ENCODE results near the gene CHMP2A. TPM values are rescaled to one million over a fixed set of nuclear protein-coding genes. Genes with fewer than 3 reads are reported as not detected.
"Not testable (repeated sequence)": the region's sequence is repeated elsewhere in the genome, so short reads cannot be mapped to it uniquely, and the experiment has no call there.

The CHMP2A gene
- total RNA-seq: 94.6 TPM

GRCh38 chr19:58554494-58555368 is at the start of gene CHMP2A:
Gene CHMP2A (minus strand): TSS chr19:58555105. CDS start chr19:58554212, 893 bp downstream.
- peak; percentile 81 for ATAC-seq
- DNase-seq (ENCODE audit: low spot score): peak; percentile 100
- intact Hi-C loops (cut with DNase I): no loop called here

- intact Hi-C loops (cut with DNase I): no loop called here
- no peak for DNase-seq (ENCODE audit: low spot score)
- no peak for ATAC-seq
These were observed 31.3 kb upstream of the CHMP2A start for GRCh38 chr19:58586133-58586765.

- intact Hi-C loops (cut with DNase I): no loop called here
- ATAC-seq: no peak
- DNase-seq (ENCODE audit: low spot score): no peak
These were observed 30.7 kb upstream of the CHMP2A start for GRCh38 chr19:58585442-58586132.

GRCh38 chr19:58584498-58585441 is 29.9 kb upstream of the CHMP2A start:
- ATAC-seq (no peak), DNase-seq (ENCODE audit: low spot score) (no peak)
- intact Hi-C loops (cut with DNase I): no loop called here

- intact Hi-C loops (cut with DNase I): no loop called here
- ATAC-seq: no peak
- no peak for DNase-seq (ENCODE audit: low spot score)
These were observed 28.1 kb upstream of the CHMP2A start for GRCh38 chr19:58582985-58583384.

- intact Hi-C loops (cut with DNase I): no loop called here
- DNase-seq (ENCODE audit: low spot score): peak; percentile 95
These were observed 26.6 kb upstream of the CHMP2A start for GRCh38 chr19:58581227-58582141.

GRCh38 chr19:58579473-58580142 is 24.7 kb upstream of the CHMP2A start:
- intact Hi-C loops (cut with DNase I): no loop called here
- ATAC-seq: no peak
- no peak for DNase-seq (ENCODE audit: low spot score)

More at GRCh38 chr19:58581227-58582141, 26.6 kb upstream of the CHMP2A start:
- ATAC-seq: peak; percentile 95

- ATAC-seq (no peak), DNase-seq (ENCODE audit: low spot score) (no peak)
- intact Hi-C loops (cut with DNase I): no loop called here
These were observed 23.4 kb upstream of the CHMP2A start for GRCh38 chr19:58578012-58578925.

- intact Hi-C loops (cut with DNase I); ATAC-seq; DNase-seq (ENCODE audit: low spot score): not testable (repeated sequence)
These were observed 22.7 kb upstream of the CHMP2A start for GRCh38 chr19:58577581-58577980.

GRCh38 chr19:58575183-58576041 is 20.5 kb upstream of the CHMP2A start:
- intact Hi-C loops (cut with DNase I): no loop called here
- ATAC-seq: peak; percentile 77
- peak; percentile 93 for DNase-seq (ENCODE audit: low spot score)

GRCh38 chr19:58573658-58574164 is 18.8 kb upstream of the CHMP2A start:
- intact Hi-C loops (cut with DNase I): no loop called here
- no peak for ATAC-seq
- no peak for DNase-seq (ENCODE audit: low spot score)

GRCh38 chr19:58572818-58573657 is 18.1 kb upstream of the CHMP2A start, which contains the start of gene MZF1:
Gene MZF1 (minus strand): TSS chr19:58573335. CDS start chr19:58571389, 1,946 bp downstream.
- ATAC-seq (peak; percentile 87), DNase-seq (ENCODE audit: low spot score) (peak; percentile 100)
- intact Hi-C loops (cut with DNase I): no loop called here

GRCh38 chr19:58572026-58572817 is 17.3 kb upstream of the CHMP2A start:
- ATAC-seq (no peak), DNase-seq (ENCODE audit: low spot score) (peak; percentile 55)
- intact Hi-C loops (cut with DNase I): no loop called here

All from sciatic nerve (tissue), 2 donors.